GM08714 (cell line): ENCODE data around the gene LAMC2.
"Not testable (repeated sequence)": the region's sequence is repeated elsewhere in the genome, so short reads cannot be mapped to it uniquely, and the experiment has no call there.

ENCODE experiments used
- H3K4me3 ChIP-seq: fragments of 200-500 bp; sonication (Bioruptor generic); 2 replicates; pipeline ENCODE4 v1.5.1; 2014; ENCODE audit warnings: mild to moderate bottlenecking, low read length, inconsistent platforms
- ZNF274 ChIP-seq: IDR thresholded peaks from 2 replicates; pipeline ENCODE4 v1.6.1; 2012; ENCODE audit warnings: mild to moderate bottlenecking, low read depth, low read length

Gene LAMC2

DNA sequence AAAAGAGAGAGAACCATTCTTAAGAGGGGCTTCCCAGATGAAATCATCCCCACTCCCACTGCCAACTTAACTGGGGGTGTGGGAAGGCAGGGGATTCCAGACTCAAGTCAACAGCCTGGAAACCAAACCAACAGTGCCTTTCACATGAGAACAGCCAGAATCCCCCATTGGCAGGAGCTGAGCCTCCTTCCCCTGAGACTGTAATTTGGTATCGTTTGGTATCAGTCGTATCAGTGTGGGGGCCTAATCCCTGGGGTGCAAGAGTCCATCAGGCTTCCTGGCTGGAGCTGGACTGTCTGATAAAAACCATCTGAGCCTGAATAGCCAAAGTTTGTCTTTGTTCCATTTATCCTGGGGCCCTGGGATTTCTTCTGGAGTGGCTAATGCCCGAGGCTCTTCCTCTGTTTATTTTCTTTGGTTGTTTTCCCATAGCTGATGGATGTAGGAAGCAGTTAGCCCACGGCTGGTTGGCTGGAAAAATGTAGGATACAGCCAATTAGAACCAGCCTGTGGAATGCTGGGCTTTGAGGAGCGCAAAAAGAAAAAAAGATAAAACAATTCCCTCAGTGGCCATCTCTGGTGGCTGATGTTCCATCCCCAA is 84.6 kb downstream of the LAMC2 start:
- H3K4me3 ChIP-seq = no peak overlapping the region
- no peak for TF ChIP-seq ZNF274

DNA sequence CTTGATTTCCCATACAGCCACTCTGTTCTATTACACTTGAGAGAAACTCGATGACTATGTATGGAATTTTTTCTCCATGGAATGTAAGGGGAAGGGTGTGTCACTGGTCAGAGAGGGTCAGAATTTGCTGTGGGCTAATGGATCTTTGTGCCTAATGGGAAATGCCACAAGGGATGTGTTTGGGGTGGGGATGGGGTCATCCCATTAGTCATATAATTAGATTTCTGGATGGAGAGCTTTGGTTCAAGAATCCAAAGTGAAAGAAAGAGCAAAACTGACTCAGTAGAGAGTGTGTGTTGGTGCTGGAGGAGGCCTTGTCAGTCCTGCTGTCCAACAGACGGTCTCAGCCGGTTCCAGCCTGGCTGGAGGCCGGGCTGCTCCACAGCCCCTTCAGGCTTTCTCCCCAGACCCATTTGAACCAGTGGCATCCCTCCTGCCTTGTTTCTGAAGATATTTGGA is 86.4 kb downstream of the LAMC2 start:
- no peak overlapping the region for H3K4me3 ChIP-seq
- TF ChIP-seq ZNF274 = no peak

DNA sequence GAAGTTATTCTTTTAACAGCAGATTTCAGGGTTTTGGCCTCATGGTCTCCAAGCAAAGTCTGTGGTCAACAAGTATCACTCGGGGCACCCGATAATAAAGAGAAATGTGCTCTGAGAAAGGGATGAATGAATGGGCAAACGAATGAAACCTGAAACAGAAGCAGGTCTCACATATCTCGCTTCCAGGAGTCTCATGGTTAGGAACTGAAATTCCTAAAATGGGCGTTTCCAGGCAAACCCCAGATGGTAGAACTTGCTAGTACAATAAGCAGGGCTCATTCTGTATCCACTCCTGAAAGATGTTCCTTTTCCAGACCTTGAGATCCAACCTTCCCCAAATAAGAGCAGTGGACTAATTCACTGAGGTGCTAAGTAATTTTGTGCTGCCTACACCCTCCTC is 87.2 kb downstream of the LAMC2 start:
- no peak overlapping the region for H3K4me3 ChIP-seq
- TF ChIP-seq ZNF274 = no peak

DNA sequence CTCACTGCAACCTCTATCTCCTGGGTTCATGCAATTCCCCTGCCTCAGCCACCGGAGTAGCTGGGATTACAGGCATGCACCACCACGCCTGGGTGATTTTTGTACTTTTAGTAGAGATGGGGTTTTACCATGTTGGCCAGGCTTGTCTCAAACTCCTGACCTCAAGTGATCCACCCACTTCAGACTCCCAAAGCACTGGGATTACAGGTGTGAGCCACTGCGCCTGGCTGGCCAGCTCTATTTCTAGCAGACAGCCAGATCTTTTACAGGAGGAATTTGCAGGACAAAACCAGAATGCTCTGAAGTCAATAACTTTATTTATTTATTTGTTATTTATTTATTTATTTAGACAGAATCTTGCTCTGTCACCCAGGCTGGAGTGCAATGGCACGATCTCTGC is 87.9 kb downstream of the LAMC2 start:
- not testable (repeated sequence) for H3K4me3 ChIP-seq

DNA sequence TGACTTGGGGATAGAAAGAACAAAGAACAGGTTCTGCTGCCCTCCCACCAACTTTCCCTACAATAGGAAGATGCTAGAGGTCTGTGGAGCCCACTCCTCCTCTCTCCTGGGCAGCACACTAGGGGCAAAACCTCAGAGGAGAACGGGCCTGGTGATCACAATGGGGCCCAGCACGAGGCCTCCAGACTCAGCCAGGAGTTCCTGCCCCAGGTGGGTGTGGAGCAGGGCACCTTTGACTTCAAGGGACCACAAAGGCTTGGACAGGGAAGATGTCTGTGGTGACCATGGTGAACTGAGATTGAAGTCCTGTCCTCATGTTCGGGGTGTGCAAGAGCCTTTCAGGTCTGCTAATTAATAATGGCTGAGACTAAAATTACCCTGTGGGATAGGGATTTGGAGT is 88.8 kb downstream of the LAMC2 start:
- TF ChIP-seq ZNF274 = no peak
- H3K4me3 ChIP-seq = no peak overlapping the region

DNA sequence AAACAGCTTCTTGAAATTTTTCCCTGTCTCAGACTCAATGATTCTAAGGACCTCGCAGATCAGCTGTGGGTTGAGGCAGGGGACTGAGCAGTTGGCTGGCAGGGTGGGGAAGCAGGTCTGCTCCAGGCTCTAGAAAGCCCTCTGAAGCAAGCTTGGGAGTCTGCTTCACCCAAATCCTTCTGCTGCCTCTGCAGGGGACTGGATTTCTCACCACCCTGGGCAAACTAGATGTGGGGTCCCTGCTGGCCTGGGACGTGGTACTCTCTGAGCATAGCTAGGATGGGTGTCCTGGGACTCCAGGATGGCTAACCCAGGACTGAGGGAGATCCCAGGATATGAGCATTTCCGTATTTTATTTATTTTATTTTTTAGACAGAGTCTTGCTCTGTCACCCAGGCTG is 89.3 kb downstream of the LAMC2 start:
- TF ChIP-seq ZNF274 = no peak

DNA sequence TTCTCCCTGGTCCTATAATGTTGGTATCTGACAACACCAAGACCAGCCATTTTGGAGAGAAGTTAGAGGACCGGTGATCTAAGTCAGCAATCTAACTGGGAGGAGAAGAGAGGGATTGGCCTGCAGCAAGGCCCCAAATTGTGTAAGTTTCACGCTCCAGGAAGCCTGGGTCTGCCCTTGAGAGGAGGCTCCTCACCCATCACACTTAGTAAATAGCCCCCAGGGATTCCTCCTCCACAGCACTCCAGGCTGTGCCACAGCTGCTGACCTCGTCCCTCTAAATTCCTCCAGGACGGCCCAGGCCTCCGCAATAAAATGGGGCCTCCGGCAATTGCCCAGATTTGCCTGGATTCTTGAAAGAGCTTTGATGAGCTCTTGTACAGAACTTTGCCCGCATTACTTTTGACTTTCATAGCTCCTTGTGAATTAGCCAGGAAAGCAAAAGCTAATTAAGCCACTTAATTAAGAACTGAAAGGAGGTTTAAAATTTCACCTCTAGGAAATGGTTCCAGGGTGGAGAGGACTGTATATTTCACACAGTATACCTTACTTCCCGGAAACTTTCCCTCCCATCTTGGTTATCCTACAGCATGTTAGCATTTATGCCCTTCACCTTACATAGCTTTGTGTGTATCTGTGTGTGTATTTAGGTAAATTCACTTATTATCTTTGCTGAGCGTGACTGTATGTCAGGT is 90.5 kb downstream of the LAMC2 start:
- no peak for TF ChIP-seq ZNF274
- H3K4me3 ChIP-seq = no peak overlapping the region

More for the DNA sequence above, 89.3 kb downstream of the LAMC2 start:
- no peak overlapping the region for H3K4me3 ChIP-seq

DNA sequence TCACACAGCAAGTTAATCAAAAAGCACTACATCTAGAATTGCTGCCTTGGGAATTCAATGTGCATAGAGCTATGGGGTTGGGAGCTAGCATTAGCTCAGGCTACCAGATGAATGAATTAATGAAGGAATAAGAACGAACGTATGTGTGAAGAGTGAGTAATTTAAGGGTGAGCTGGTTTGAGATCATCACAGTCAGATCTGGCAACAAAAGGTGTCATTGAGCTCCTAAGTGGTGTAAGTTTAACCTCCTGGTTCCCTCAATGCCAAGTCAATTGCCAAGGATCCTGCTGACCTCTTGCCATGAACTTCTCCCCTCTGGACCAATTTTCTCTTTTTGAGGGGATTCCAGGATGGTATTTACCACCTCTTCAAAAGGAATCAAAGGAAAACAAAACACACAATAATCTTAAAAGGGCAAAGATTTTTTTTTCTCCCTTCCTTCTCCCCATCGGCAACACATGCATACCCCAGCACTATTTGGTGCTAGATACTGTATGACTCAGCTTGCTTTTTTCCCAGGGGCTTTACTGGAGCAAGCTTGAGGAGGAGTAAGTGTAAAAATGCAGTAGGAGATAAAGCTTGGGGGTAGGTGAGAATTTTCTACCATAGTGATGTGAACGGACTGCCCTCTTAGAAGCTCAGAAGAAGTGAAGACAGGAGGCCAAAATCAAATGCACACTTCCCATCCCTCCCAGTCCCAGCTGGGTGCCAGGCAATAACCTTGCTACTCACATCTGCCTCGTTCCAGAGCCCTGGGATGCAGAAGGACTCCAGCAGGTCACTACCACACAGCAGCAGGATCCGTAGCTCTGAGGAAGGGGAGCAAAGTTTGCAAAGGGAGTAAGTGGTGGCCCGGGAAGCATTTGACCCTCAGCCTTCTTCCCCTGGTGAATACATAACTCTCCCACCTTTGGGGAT is 92.0 kb downstream of the LAMC2 start:
- no peak for TF ChIP-seq ZNF274
- H3K4me3 ChIP-seq = no peak overlapping the region

DNA sequence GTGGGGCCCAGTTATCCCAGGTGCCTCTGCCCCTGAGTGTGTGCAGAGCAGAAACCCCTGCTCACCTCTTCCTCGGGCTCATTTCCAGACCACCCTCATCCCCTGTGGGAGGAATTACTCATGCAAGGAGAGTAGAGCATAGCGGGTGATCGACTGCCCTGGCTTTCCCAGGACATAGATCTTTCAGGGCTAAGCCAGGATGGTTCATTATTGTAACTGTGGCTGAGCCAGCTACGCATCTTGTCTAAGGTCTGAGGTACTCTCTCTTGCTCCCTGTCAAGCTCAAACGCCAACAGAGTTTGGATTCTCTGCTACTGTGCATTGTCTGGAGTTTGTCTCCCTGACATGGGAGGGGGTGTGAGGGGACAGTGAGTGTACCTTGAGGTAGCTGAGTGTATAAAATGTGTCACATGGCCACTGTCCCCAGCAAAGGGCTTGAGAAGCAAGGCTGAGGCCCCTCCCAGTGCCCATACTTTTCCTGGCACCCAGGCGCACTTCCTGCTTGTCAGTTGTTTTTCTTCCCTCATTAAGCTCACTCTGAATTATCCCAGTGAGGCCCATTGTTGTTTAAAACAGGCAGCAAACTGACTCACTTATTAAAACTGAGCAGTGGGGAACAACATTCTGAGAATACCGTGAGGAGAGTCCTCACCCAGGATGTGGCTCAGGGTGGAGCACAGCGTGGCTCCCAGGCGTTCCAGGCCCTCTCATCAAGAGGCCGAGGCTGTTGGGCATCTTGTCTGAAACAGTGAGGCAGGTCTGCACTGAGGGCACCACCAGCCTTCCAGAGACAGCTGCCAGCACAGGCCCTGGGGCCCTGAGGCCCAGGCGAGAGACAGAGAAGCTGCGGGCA is 92.9 kb downstream of the LAMC2 start:
- H3K4me3 ChIP-seq = no peak overlapping the region
- TF ChIP-seq ZNF274 = no peak

DNA sequence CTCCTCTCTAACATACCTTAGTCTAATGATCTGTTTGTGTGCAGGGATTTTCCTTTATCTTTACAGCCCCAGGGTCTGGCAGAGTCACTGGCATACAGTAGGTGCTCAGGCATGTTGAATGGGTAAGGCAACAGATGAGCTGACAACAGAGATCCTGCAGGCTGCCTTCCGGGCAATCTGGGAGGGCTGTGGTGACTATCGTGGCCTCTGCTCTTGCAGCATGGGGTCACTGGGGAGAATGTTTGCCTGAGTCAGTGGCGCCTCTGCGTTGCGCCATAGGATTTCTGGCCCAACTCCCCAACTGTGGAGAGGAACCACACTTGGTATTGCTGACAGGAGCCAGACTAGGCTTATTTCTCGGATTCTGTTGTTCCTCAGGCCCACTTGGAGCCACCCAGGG is 93.8 kb downstream of the LAMC2 start:
- H3K4me3 ChIP-seq = no peak overlapping the region
- TF ChIP-seq ZNF274 = no peak

DNA sequence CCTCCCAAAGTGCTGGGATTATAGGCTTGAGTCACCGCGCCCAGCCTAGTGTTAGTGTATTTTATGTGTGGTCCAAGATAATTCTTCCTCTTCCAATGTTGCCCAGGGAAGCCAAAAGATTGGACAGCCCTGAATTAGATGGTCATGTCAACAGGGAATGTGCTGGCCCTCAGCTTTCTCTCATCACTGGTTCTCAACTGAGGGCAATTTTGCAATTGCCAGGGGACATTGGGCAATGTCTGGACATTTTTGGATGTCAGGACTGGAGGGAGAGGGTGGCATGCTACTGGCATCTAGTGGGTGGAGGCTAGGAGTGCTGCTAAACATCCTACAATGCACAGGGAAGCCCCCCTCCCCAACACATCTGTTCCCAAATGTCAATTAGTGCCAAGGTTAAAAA is 95.0 kb downstream of the LAMC2 start:
- TF ChIP-seq ZNF274 = no peak
- H3K4me3 ChIP-seq = no peak overlapping the region

DNA sequence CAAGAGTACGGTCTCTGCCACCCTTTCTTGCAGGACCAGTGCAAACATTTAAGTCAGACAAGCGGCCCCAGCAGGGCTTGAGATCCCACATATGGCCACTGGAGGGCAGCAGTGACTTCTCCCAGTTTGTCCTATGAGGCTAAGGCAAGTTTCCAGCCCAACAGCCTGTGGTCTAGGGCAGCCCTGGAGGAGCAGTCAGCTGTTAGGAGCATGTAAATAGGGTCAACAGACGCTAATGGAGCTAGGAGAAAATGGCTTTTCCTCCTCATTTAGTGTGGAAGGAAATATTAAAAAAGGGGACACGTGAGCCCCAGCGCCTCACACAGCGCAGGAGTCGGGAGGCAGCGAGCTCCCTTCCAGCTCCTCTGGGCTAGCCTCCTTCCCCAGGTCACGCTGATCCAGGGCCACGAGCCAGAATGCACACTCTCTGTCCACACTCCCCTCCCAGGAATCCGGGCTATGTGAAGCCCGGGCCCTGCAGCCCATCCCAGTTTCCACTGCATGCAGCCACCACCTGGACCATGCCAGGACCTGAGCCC is 95.6 kb downstream of the LAMC2 start:
- no peak overlapping the region for H3K4me3 ChIP-seq
- no peak for TF ChIP-seq ZNF274

DNA sequence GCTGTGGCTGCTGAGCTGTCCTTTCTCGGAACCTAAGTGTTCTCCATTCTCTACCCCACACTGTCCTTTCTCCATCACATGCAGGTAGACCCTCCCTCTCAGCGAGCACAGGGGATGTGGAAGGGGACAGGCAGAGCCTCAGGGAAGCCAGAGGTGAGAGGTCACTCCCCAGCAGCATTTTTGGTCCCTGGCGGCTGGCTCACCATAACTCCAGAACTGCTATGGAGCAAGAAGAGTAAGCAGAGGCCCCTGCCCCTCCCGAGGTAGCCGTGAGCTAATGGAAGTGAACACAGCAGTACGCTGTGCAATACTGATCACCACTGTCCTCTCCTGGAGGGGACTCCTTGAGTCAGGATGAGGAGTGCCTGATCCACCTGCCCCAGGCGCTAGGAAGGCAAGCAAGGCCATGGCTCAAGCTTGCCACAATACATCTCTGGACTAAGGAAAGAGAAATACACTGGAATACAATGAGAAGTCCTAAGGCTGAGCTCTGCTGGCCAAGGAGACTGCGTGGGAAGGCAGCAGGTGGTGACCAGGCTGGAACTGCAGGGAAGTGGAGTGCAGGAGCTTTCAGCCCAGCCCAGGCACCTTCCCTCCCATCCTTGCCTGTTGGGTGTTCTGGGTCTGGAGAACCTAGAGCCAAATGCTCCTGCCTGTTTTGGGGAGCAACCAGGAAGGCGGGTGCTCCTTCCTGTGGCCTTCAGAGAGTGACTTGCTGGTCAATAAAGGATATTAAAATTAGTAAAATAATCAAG is 96.2 kb downstream of the LAMC2 start:
- H3K4me3 ChIP-seq = no peak overlapping the region
- no peak for TF ChIP-seq ZNF274
